GM13977 (cell line): ENCODE results near the gene TNFRSF1A.

Source experiments
- DNase-seq: peaks from one replicate; pipeline ENCODE4 v3.0.0; 2012; ENCODE audit warnings: low spot score
- CTCF ChIP-seq: IDR thresholded peaks from 2 replicates; pipeline ENCODE4 v1.5.1; 2012; ENCODE audit warnings: mild to moderate bottlenecking, control low read depth; ENCODE audit not compliant: insufficient read depth; ENCODE audit errors: extremely low read depth, missing control alignments
- in situ Hi-C: fragments of 300-500 bp; cut with MboI; formaldehyde crosslinking; loops from one replicate; pipeline ENCODE4 v1.12.0; 2022; ENCODE audit warnings: low sequenced_read_pairs, low pct_unique_long_range_greater_than_20kb, mixed read lengths, inconsistent platforms; ENCODE audit not compliant: unreplicated experiment

Gene TNFRSF1A

GRCh38 chr12:6313326-6313940, 28.4 kb downstream of the TNFRSF1A start:
- TF ChIP-seq CTCF: no peak
- DNase-seq: no peak
- in situ Hi-C loops: no loop called here

GRCh38 chr12:6312529-6313325, 29.1 kb downstream of the TNFRSF1A start:
- in situ Hi-C loops: no loop called here
- peak; percentile 83 for DNase-seq
- TF ChIP-seq CTCF: no peak

GRCh38 chr12:6311822-6312528, 29.9 kb downstream of the TNFRSF1A start:
- in situ Hi-C loops: no loop called here
- no peak for TF ChIP-seq CTCF
- no peak for DNase-seq

GRCh38 chr12:6310771-6311610, 30.9 kb downstream of the TNFRSF1A start:
- TF ChIP-seq CTCF: no peak

GRCh38 chr12:6307529-6307928, 34.3 kb downstream of the TNFRSF1A start:
- in situ Hi-C loops: no loop called here
- peak; percentile 10 for DNase-seq
- no peak for TF ChIP-seq CTCF

More at GRCh38 chr12:6310771-6311610, 30.9 kb downstream of the TNFRSF1A start:
- no peak for DNase-seq
- in situ Hi-C loops: no loop called here
